GM19438 (cell line): ENCODE measurements around the gene ZKSCAN5.
A peak's percentile ranks its signal among the peaks of the same experiment; 100 is the strongest.
"Not testable (repeated sequence)": the region's sequence is repeated elsewhere in the genome, so short reads cannot be mapped to it uniquely, and the experiment has no call there.

Experiments
- ATAC-seq: cut with Tn5 transposase; IDR thresholded peaks from one replicate; pipeline ENCODE4 v1.9.1; 2021; ENCODE audit warnings: low read depth; ENCODE audit not compliant: unreplicated experiment

Gene ZKSCAN5

DNA sequence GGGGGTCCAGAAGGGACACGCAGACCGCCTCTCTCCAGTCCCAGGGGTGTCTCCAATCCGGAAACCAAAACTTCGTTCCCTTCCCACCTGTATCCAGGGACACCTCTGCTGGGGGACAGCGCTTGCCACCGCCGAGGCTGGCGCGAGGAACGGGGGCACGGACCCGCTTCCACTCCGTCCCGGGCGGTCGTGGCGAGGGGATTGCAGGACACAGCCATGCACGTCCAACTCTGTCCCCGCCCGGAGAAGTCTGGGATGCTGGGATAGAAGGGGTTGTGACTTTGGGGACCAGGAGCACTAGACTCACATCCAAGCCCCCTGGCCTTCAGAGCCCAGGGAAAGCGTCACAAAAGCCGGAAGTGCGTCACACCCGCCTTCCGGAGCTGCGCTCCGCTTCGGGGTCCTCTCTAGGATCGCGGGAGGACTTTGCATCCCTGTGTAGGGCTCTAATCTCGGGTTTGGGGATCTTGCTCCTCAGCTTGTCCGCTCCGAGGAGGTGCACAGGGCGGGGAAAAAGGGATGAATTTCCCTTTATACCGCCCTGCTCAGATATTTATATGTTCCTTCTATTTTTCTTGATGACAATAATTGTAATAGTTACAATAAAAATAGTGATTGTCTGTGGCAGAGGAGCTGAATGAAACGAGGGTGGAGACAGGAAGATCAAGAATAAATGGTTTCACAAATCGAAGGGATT lies 47.5 kb downstream of the ZKSCAN5 start, which contains the start of gene FAM200A:
TSS of gene FAM200A (minus strand) at position 348 of the 697 bp plus-strand sequence. CDS start 3,707 bp downstream, outside the sequence.
- peak; percentile 93 for ATAC-seq

DNA sequence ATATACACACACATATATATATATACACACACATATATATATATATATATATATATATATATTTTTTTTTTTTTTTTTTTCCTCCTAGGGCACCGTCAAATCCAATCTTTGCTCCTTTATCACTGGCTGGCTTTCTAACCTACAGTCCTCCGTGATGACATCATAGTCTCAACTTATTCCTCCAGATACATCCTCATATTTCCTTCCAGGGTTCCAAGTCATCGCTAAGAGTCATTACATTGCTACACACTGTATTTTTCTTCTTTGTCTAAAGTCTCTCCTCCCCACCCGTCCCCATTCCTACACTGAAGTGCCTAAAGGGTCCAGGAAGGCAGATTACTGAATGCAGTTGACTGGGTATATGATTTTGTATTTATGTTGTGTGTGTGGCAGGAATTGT lies 48.6 kb downstream of the ZKSCAN5 start:
- ATAC-seq: no peak

DNA sequence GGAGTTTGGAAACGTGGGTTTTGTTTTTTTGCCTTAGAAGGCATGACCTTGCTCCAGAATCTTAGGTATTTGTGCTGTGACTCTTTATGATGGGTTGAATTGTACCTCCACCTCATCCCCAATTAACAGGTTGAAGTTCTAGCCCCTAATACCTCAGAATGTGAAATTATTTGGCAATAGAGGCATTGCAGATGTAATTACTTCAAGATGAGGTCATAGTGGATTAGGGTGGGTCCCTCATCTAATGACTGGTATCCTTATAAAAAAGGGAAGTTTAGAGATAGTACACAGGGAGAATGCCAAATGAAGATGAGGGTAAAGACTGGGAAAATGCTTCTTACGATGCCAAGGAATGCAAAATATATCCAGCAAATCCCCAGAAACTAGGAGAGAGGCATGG lies 50.5 kb downstream of the ZKSCAN5 start:
- no peak for ATAC-seq

DNA sequence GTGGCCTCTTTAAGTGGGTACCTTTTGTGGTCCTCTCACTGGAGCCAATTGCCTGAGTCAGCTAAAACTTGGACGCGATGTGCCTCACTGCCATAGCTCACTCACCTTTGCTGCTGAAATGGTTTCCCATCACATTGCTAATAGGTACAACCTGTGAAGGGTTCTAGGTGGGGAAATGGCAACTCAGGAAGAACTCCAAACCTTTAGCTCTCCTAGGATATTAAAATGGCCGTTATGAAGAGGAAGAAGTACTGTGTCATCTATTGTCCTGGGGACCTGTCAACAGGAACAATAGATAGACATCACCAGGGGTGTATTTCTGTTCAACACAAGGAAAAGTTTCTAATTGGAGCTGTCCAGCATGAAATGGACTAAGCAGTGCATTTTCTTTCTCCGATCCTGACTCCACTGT lies 52.7 kb downstream of the ZKSCAN5 start:
- ATAC-seq: no peak

DNA sequence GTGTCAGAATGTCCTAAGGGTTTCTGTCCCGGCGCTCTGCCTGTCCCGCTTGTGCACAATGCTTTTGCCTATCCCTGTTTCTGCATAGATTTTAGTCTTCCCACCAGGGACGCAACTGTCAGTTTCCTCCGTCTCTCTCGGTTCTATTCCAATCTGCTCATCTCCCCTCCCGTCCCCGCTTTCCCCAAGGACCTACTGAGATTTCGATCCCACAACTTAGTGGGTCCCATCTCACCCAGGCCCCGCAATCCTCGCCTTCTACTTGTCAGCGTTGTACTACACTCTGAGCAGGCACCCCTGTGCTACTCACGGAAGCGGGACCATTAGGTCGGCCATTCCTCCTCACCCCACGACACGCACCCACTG lies 53.5 kb downstream of the ZKSCAN5 start:
- peak; percentile 43 for ATAC-seq

DNA sequence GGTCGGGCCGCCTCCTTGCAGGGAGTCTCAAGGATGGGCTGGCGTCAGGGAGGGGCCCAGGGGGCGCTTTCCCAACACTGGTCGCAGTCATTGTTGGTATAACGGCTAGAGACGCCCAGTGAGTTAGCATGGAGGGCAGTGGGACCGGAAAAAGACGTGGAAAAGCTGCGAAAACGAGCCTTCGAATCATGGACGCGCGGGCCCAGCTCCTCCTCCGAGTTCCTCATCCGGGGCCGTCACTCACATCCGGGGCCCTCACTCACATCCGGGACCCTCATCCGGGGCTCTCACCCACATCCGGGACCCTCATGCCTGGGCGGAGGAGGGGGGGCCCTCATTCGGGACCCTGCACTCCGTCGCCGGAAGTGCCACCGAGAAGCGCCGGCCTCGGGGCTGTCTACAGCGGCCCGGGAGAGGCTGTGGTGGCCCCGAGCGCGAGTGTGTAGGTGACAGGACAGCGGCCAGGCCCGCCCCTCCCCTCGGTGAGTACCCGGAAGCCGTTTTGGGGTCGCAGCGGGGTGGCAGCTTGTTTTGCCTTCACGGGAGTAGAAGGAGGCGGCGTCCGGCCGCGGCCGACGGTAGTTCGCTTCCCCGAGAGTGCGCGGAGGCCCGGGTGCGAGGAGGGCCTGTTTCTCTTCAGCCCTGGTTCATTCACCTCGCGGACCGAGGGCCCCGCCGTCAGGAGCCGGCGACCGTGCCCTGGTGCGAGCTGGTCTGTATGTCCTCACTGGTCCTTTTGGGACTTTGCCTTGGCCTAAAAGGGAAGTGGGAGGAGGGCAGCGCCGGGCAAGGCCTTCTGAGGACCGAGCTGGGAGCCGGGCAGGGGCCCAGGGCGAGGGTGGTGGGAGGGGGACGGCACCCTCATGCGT lies 54.1 kb downstream of the ZKSCAN5 start, which contains the start of gene ZNF655:
TSS of gene ZNF655 (plus strand) at position 337 of the 869 bp plus-strand sequence. CDS start 1,918 bp downstream, outside the sequence.
- ATAC-seq: peak; percentile 90

DNA sequence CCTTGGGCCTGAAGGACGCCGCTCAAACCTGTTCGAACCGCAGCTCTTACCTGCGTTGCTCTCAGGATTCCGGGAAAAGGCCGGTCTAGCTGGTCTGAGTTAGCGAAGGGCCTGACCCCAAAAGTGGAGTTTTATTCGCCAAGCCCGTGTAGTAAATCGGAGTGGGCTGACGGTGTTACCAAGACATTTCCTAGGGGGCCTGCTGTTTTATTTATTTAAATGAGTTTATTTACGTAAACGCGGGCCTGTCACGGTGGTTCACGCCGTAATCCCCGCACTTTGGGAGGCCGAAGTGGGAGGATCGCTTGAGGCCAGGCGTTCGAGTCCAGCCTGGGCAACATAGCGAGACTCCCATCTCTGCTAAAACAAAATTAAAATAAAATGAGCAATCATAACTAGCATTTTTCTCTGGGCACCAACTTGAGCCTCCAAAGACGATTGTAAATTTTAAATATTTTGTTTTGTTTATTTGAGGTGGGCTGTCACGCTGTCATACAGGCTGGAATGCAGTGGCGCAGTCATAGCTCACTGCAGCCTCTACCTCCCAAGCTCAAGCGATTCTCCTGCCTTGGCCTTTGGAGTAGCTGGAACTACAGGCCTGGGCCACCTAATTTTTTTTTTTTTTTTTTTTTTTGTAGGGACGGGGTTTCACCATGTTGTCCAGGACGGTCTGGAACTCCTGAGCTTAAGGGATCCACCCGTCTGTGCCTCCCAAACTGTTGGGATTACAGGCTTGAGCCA lies 54.9 kb downstream of the ZKSCAN5 start:
- ATAC-seq: no peak

DNA sequence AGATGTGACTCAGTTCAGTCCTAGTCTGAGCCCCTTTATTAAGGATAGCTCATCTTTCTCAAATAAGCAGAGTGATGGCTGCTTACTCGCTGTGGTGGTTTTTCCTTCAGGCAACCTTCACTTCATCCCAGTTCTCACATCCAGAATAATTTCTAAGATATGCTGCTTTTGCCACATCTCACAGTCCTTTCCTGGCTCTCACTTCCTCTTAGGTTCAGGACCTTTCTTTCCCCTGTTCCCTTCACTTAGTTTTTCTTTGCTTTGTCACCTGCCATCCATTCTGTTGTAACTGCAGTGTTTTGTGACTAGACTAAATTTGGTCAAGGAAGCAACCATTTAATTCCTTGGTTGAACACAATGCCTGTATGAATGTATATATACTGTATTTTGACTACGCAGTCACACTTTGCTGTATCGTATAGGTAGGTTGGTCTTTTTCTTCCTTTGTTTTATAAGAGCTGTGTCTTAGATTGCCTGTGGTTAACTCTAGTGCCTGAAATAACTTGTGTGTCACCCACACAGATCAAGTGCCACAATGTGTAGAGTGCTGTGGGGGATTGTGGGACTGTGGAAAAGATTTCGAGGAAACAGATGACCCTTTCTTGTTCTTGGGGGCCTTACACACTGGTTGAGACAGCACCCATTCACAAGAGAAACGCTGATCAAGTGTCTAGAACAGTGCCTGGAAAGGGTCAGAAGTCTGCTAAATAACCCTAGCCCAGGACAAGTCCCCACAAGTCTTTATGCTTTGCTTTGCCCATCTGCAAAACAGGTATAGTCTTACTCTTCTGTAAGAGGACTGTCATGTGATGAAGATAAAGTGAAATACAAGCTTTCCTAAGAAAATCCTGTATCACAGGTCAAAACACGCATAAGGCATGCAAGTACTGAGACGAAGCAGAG lies 56.6 kb downstream of the ZKSCAN5 start:
- ATAC-seq: no peak

DNA sequence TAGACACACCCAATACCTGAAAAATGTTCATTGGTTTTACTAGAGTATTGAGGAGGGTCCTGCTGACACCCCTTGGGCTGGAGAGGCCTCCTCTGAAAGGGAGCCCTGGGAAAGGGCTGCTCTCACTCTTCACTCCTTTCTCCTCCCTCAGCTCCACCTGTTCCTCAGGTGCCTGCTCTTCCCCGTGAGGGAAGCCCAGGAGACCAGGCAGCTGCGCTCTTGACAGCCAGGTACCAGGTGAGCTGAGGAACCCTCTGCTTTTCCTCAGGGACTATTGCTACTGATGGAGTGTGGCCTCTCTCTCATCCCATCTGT lies 57.2 kb downstream of the ZKSCAN5 start:
- no peak for ATAC-seq

DNA sequence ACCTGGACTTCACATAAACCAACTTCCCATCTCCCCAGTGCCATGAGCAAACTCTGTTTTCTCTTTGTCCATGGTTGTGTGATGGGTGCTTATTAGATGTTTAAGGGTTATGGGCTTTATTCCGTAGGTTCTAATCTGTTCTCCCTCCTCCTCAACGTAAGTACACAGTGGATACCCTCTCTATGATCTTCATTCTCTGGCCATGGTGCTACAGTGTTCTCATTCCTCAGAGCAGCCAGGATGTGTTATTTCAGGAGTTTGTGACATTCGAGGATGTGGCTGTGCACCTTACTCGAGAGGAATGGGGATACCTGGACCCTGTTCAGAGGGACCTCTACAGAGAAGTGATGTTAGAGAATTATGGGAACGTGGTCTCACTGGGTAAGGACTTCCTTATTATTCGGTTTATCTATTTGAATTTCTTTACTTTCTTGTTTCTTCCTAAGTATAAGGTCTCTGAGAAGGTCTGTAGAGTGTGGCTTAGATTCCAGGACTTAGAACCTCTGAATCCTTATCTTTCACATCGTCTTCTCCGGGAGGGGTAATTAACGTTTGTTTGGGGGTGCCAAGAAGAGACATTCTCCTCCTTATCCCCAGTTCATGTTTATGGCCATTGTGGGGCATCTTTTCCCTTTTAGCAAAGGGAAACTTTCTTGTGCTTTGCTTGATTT lies 57.8 kb downstream of the ZKSCAN5 start:
- ATAC-seq: no peak

DNA sequence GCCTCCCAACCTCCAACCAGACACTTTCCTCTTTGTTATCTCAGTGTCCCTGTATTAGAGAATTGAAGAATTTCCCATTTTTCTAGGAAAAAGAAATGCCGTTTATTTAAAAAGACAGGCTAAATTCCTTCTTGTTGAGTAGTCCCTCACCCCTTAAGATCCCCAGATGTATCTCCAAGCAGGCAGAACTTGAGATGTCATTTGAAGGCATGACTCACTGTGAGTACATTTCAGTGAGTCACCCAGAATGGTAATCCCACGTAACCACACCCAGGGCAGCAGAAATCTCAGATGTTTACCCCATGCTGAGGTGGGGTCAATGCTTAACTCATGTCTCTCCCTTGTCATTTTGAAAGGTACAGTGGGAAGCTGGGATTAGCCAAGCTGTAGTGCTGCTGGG lies 58.4 kb downstream of the ZKSCAN5 start:
- no peak for ATAC-seq

DNA sequence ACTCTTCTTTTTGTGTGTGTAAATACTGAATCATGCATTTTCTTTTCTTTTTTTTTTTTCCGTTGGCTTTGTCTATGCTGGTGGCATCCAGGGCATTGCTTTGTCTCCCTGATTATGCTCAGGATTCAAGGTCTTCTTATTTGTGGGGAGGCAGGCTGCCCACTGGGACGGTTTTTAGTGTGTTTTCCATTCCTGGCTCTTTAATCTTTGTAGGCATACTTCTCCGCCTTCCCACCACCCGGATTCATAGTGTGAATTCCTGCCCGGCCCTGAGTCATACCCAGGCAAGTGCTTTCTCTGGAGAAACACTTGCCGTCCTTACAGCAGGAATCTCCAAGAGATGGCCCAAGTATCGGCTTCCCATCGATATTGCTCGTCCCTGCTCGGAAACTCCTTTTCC lies 59.2 kb downstream of the ZKSCAN5 start:
- no peak for ATAC-seq

DNA sequence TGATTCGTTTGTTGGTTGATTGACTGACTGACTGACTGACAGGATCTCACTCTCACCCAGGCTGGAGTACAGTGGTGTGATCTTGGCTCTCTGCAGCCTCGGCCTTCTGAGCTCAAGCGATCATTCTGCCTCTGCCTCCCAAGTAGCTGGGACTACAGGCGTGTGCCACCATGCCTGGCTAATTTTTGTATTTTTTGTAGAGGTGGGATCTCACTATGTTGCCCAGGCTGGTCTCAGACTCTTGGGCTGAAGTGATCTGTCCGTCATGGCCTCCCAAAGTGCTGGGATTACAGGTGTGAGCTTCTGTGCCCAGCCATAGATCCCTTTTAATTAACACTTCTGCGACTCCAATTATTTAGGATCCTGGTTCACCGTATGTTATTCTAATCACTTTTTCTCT lies 64.3 kb downstream of the ZKSCAN5 start:
- ATAC-seq: not testable (repeated sequence)

DNA sequence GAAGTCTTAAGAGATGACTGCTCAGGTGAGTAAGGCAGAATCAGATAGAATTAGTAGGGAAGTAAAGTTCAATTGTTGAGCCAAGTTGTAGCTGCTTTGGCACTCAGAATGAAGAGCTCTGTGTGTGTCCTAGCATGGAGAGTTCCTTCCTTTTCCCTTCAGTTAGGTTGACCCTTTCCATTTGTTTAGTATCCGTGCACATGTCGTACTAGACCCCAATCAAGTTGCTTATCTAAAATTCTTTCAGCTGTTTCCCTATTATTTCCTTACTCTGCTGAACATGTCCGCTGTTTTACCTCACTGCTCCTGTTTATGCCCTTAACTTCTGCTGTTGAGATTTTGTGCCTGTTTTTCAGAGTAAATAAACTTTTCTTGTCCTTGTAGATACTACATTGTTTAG lies 67.3 kb downstream of the ZKSCAN5 start:
- no peak for ATAC-seq

DNA sequence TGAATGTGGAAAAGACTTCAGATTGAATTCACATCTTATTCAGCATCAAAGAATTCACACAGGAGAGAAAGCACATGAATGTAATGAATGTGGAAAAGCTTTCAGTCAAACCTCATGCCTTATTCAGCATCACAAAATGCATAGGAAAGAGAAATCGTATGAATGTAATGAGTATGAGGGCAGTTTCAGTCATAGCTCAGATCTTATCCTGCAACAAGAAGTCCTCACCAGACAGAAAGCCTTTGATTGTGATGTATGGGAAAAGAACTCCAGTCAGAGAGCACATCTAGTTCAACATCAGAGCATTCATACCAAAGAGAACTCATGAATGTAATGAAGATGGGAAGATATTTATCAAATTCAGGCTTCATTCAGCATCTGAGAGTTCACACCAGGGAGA lies 68.8 kb downstream of the ZKSCAN5 start:
- no peak for ATAC-seq

DNA sequence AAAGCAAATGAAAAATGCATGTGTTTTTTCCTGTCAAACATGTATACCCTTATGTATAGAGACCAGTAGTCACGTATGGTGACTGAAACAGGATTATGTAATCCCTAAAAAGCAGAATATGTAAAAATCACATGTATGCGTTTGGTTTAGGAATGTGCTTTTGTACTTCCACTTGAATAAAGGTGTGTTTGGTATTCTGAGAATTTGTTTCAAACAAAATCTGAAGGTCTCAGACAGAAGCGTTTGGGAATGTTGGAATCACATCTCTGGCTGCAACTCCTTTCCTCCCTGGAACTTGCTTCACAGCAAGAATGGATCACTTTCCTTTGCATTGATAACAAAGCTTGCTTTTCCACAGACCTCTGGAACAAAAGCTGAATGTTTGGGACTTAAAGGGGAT lies 71.8 kb downstream of the ZKSCAN5 start:
- ATAC-seq: no peak

DNA sequence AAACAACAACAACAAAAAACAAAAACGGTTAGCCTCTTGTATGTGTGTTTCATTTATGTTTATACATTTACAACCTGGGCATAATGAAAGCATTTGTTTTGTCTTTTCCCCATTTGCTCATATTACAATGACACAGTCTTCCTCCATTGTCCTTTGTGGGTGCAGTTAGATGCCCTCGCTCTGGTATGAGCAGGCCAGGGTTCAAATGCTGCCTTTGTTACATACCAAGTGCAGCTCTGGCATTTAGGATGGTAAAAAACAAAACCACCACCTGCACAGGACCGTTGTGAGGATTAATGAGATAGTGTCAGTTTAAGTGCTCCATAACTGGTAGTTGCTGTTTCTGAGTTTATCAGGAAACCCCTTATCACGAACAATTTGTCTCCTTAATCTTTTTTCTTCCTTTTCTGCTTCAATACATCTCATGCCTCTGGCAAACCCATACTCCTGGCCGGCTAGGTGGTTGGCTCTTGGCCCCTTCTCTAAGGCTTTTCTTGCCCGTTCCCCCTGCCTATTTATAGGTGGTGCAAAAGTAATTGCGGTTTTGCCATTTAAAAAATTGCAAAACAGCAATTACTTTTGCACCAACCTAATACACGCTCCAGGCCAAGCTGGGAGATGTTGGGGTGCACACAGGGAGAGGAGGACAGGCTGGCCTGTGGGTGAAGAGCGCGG lies 75.0 kb downstream of the ZKSCAN5 start:
- no peak for ATAC-seq

DNA sequence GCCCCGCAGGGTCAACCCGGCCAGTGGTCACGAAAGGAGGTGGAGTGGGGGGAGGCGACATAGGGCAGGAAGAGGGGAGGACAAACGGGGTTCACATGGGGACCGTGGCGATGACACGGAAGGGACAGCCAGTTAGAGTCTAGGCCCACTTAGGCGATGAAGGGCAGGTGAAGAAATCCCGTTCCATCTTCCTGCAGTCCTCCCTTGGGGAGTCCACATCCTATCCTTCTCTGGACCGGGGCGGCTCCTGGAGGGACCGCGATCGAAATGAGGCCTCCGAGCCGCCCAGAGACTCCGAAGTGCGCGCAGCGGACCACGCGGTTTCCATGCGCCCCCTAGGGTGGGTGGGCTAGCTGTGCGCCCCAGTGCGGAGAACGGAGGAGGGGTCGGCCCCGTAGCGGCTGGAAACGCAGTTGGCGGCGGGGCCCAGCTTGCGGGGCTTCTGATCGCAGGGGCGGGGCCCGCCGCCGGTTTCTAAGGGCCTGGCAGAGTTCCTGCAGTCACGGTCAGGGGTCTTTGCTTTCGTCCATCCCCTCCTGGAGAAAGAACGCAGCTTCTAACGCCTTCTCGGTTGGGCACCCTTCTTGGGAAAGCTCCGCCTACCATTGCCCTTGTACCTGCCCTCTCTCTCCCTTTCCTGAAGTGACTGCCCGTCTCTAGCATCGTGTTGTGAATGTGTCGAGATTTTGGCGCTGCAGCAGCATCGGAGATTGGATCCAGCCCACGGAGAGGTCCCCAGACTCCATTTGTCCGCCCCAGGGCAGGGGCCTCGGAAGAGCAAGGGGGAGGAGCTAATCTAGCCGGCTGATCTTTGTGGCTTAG lies 75.7 kb downstream of the ZKSCAN5 start:
- no peak for ATAC-seq
